Superior temporal gyrus (tissue), 1 donor: ENCODE measurements around the gene CPTP.
A peak's percentile ranks its signal among the peaks of the same experiment; 100 is the strongest.

Experiments
- DNase-seq: peaks from one replicate; pipeline ENCODE4 v3.0.0-alpha.2; 2016; ENCODE audit errors: extremely low spot score

Gene CPTP

DNA sequence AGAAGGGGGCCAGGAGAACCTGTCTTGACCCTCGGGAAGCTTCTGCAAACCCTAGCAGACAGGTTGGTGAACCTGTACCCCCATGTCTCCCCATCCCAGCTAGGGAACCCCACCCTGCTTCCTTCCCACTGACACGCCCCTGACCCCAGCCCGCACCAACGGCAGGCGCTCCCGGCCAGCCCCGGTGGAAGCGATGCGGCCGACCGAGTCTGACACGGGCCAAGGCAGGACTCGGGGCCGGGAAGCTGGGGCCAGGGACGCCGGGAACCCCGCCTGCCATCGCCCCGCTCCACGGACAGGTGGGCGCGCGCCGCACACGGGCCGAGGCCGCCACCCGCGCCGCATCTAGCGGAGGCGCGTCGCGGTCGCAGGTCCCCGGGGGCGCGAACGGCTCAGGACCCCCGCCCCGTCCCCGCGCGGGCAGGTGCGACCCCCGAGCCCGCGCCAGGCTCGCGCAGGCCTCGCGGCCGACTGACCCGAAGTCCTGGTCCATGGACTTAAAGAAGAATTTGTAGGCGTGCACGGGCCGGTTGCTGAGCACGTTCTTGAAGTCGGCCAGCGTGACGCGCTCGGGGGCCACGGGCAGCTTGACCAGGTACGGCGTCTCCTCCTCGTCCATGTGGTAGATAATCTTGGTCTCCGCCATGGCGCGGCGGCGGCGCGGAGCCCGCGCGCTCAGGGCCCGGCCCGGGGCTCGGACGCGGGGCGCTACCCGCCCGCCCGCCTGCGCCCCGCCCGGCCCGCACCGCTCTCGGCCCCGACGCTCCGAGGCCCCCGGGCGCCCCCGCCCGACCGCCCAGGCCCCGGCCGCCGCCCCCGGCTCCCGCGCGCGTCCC is 24.0 kb downstream of the CPTP start:
- DNase-seq, result no peak

DNA sequence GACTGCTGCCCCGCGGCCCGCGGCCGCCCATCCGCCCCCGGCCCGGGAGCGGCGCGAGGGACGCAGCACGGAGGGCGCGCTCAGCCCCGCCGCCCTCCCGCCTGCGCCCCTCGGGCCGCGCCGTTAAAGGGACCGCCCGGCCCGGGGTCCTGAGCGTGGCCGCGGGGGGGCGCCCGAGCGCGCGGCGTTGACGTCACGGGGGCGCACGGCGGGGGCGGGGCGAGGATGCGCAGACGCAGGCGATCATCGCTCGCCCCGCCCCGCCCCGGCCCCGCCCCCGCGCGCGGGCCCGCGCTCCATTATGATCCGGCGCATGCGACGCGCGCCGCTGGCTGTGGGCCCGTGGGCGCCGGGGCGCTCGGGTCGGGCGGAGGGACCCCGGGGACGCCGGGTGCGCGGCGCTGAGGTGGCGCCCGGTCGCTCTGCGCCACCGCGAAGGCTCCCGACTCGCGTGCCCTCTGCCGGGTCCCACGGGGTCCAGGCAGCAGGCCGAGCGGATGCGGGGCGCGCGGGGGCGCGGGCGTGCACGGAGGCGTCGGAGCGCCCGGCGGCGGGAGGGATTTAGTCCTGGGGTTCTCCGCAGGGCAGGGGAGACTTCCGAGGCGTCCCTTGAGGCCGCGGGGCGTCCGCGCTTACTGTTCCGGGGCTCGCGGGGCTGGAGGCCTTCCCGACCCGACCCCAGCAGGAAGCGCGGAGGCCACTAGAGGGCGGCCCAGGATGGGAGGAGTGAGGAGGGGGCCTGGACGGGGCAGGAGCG is 24.8 kb downstream of the CPTP start, which contains the start of gene DVL1:
Gene DVL1 (minus strand): TSS at position 163 of the 757 bp plus-strand sequence. CDS start 353 bp downstream, outside the sequence.
- peak; percentile 27 for DNase-seq

DNA sequence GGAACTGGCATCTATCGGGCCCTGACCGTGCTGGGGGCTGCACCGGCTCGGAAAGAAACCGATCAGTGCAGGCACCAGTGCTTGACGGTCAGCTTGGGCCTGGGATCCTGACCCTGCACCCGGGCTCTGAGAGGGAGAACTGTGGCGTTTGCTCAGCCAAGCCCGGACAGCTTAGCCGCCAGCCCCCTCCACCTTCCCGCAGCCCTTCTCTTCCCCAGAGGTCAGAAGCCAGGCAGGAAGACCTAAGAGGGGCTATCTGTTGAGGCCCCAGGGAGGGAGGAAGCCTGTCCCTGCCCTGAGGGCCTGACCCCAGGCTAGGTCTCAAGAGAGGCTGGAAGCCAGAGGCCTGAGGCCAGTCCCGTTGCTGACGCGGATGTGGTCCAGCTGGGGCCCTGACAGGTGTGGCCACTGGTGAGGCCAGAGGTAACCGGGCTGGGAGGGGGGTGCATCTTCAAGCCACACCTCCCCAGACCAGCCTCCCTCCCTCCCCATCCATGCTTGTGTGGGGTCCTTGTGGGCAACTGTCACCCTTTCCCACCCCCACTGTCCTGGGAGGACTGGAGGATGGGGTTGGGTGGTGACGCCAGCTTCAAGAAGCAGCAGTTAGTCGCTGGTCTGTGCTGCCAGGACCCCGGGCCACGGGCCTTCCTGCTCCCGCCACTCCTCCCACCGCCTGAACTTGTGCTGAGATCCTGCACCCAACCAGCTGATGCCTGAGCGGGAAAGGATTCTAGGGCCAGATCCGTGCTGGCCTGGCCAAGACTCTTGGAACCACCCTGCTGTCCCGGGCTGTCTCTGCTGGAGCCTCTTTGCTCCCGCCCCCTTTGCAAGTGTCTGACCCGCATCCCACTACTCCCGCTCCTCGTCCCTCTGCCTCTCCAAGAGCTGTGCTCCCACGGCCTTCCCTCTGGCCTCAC is 27.2 kb downstream of the CPTP start:
- no peak for DNase-seq

DNA sequence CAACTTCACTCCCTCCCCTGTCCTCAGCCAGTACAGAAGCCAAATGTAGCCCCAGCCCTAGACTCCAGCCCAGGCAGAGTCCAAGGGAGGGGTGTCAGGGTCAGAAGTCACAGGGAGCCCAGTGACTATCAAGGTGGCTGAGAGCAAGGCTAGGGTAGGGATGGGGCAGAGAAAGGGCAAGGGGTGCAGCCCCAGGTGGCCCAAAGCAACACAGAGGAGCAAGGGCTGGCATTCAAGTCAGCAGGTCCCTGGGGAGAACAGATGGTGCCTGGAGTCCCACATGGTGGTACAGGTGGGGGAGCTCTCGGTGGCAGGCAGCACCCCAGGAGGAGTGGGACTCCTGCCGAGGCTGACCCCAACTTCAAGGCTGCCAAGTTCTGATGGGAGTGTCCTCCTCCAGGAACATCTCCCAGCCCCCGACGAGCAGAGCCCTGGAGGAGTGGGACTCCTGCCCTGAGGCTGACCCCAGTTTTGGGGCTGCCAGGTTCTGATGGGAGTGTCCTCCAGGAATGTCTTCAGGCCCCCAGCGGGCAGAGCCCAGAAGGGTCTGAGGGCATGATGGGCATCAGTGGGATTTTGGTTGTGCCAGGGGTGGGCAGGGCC is 28.3 kb downstream of the CPTP start:
- no peak for DNase-seq

DNA sequence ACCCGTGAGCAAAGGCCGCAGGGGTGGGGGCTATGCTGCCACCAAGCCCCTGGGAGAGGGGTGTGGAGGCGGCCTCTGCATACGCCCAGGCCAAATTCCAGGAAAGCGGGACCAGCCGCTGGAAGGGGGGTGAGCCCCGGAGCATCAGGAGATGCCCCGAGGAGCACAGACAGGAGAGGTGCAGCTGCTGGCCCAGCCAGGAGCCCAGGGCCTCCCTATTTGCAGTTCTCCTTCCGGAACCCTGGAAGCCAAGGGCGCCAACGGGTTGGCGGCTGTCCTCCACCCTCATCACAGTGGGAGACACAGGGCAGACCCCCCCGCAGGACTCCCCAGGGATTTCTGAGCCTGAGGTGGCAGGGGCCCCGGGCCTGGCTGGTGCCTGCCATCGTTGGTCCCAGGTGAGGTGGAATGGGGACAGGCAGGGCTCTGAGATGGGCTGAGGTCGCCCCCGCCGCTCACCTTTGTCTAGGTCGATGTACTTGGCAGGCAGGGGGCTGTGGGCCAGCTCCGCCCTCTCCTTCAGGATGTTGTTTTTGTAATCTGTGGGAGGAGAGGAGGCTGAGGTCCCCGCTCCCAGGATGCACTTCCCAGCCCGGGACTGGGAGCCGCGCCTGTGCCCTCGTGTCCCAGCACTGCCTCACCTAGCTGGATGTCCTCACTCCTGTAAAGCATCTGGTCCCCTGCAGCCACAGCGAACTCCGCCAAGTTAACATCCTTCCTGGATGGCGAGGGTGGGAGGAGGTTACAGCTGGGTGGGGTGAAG is 29.0 kb downstream of the CPTP start:
- DNase-seq, result no peak

DNA sequence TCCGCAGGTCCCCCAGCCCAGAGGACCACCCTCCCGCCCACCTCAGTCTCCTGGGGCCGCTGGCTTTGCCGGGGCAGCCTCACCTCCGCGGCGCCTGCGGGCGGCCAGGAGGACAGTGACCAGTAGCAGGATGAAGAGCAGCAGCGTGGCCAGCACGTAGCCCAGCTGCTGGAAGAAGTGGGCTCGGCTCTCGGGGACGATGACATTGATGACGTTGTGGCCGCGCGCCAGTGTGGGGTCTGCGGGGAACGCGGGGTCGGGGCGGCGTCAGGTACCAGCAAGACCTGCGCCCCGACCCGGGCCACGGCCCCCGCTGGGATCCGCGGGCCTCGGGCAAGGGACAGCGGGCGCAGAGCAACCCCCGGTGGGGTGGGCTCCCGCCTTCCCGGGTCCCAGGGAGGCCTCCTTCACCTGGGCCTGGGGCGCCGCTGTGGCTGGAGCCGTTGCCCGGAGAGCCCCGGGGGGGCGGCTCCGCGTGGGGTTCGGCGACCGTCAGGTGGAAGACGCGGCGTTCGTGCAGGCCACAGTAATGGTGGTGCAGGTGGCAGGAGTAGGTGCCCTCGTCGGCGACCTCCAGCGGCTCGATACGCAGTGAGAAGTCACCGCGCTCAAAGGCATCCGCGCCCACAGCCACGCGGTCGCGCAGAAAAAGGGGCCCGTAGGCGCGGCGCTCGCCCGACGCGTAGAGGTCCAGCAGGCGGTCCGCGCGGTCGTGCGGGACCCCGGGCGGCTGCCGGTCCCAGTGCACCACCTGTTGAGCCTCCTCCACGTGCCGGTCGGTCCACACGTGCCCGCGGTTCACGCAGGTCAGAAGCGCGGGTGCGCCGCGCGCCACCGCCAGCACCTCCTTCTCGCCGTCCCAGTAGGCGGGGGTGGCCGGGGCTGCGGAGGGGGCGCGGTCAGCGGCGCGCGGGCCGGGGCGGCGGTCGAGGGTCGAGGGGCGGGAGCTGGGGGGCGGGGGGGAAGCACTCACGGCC is 30.0 kb downstream of the CPTP start:
- DNase-seq, result no peak

DNA sequence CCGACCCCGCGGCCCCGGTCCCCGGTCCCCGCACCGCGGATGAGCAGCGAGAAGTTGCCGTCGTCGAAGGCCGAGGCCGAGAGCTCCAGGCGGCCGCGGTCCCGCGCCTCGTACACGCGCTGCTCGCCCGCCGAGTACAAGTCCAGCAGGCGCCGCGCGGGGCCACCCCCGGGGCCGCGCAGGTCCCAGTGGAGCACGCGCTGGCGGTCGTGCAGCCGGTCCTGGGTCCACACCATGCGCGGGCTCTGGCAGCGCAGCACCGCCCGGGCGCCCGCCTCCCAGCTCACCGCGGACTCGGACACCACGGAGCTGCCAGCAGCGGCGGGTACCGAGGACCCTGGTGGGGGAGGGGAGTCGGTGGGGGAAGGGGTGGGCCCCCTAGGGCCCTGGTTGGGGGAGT is 30.8 kb downstream of the CPTP start:
- no peak for DNase-seq

DNA sequence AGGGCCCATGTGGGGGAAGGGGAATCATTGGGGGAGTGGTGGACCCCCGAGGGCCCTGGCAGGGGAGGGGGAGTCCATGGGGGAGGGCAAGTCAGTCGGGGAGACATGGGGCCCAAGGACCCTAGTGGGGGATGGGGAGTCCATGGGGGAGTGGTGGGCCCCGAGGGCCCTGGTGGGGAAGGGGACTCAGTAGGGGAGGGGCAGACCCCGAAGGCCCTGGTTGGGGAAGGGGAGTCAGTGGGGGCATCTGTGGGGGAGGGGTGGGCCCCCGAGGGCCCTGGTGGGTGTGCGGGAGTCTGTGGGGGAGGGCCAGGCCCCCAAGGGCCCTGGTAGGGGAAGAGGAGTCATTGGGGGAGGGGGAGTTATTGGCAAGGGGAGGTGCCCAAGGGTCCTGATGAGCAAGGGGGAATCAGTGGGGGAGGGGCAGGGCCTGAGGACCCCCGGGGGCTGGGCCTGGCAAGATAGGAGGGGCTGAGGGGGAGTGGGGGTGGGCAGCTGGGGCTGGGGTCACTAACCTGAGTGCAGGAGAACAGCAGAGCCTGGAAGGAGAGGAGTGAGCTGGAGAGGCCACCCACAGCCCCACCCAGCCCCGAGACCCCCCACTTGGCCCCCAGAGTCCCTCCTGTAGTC is 31.7 kb downstream of the CPTP start:
- DNase-seq, result no peak

DNA sequence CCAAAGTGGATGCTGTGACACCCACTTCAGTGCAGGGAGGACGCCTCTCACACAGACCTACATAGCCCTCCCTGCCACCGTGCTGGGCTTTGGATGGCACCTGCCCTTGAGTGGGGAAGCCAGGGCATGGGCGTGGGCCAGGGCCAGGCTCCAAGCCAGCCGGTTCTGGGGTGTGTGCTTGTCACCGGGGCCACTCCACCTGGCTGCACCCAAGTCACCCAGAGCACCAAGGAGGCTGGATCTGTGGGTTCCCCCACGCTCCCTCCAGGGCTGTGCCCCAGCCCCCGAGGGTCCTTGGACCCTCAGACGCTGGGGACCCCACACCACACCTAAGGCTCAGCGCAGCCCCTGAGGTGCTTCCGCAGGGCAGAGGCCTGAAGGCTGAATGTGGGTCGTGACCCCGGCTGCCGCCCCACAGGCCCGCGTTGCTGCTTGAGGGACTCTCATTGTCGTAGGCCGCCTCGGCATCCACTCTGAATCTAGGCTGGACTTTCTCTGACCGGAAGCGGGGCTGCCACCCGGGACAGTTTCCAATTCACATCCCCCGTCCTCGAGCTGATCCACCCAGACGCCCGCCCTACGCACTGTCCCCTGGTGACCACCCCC is 32.3 kb downstream of the CPTP start:
- no peak for DNase-seq

DNA sequence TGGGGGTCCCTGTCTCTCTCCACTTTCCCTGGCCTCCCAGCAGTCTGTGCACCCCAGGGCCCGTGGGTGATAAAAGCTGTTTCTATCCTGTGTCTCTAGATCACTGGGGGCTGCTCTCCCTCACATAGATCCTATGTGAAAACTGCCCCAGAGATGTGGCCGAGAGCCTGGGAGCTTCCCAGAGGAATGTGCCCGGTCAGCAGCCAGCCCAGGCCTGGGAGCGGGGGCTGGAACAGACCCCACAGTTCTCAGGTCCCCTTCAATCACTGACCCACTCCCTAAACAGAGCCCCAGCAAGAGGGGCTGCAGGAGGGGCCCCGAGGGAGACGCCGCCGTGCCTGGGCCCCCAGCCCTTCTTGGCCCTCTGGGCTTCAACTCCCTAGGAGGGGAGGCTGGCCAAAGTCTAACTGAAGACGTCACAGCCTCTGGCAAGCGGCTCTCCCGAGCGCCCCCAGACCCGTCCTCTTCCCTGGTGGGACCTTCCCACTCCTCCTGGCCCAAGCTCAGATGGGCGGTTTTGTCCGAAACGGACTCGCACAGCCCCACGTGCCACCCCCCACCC is 33.4 kb downstream of the CPTP start:
- no peak for DNase-seq

DNA sequence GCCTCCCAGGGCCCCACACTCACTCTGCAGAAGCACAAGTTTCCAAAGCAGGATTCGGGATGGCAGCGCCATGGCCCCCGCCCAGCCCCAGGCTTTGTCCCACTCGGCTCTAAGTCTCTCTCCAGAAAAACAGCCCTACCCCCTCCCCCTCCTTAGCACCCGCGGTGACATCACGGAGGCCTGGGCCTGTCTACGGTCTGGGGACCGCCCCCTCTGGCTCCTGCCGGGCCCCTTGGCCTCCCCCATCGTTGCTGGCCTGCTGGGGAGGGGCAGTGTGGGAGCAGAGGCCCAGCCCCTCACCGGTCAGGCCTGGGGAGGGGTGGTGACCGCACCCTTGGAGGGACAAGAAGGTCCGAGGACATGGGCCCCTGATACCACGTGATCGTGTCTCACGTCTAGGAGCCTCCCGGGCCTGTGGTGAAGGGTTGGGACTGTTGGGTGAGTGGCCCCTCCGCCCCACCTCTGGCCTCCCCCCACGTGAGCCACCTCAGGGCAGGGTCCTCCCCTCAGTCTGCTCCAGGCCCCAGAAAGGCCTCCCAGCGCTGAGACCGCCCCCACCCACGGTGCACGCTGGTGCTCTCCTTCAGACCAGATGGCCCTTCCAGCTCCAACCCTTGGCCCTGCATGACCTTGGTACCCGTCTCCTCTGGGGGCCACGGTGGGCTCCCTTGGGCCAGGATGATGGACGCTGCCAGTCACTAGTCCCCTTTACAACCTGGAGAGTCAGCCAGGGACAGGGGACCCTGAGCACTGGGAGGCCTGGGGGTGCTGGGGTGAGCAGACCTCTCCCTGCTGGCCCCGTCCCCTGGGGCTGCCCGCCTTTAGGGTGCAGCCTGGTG is 34.0 kb downstream of the CPTP start, which contains the start of gene MXRA8:
Gene MXRA8 (minus strand): TSS at position 123 of the 839 bp plus-strand sequence. CDS start 51 bp downstream, at position 72.
- DNase-seq, result no peak

DNA sequence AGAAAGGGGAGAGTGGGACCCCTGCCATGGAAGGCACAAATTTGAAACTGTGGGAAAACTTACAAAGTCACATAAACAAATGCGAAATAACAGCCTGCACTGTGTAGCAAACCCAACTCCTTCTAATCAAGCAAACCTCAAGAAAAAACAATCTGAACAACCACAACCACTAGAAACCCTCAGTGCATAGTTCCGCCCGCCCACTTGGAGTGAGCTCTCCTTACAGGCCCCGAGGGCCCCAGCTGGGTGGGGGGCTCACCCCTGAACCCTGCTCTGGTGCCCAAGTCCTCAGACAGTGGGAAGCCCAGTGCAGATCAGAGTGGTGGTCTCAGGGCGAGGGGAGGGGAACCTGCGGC is 34.7 kb downstream of the CPTP start:
- no peak for DNase-seq

DNA sequence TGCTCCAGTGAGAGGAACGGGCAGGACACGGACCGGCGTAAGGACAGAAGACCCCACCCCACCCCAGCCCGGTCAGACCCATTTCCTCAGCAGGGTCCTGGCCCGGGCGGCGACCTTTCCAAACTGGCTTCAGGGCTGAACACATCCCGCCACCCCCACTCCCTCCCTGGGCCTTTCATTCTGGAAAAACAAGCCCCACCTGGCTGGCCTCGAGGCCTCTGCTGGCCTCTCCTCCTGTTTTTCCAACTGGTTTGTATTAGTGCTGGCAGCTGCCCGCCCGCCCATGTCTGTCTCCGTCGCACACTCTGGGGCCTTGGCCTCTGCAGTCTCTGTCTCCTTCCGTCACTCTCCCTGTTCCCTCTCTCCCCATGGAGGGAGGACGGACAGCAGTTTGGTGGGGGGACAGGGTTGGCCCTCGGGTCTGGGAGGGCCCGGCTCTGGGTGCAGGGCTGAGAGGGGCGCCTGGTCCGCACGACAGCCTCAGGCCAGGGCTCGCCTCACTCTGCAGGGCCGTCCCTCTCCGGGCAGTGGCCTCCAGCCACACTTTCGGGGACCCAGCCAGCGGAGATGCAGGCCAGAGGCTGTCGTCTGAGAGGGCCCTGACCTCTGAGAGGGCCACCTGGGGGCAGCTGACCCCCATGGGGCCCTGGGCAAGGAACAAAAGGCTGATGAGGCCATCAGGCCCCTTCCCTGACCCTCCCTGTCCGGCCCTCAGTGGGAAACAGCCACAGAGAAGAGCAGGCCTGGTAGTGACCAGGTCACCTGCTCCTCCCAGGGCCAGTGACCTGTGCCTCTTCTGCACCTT is 35.3 kb downstream of the CPTP start:
- DNase-seq, result no peak

DNA sequence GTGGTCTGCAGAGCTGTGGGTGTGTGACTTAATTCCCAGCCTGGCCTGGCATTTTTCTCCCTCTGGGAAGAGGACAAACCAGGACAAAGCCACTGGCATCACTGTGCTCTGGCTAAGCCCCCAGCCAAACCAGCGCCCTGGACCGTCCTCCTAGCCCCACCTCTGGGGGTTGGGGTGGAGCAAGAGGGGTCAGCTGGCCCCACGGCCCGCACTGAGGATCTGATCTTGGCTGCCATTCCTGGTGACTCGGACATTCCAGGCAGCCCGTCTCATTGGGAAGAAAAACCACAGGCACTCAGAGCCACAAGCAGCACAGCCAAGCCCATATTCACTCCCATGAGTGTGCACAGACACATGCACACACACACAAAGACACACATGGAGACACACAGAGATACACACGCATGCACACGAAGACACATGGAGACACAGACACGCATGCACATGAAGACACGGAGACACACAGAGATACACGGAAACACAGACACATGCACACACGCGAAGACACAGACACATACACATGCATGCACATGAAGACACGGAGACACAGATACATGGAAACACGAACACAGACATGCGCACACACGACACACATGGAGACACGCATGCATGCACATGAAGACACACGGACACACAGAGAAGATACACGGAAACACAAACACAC is 36.0 kb downstream of the CPTP start:
- DNase-seq, result no peak

DNA sequence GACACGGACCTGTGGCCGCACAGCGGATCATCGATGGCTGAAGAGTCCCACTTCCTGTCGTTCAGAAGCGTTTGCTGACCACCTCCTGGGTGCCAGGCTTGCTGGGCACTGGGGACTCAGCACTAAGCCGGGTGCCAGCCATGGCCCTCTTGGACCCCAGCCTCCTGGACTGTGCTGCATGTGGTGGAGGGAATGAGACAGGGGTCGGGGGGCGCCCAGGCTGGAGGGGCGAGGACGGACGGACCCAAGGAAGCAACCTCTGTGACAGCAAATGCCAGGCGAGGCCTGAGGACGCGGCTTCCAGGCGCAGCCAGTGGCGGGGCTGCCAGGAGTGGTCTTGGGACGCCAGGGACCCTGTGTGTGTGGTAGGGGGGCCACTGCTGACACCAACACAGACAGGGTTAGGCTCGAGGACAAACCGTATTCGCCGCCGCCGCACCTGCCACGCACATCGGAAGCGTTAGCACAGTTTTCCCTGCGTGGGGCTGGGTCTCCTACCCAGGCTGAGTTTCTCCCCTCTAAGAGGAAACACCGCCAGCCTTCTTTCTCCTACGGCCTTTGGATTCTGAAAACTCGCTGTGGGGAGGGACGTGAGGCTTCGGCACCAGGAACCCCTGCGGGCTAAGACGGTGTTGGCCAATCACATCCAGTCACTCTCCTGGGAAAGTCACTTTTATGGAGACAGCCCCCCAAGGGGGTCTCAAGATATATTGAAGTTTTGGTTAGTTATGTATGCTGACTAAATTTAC is 36.8 kb downstream of the CPTP start:
- no peak for DNase-seq
